HG03280 (cell line): Measurements from ENCODE around the gene GPR107.

Experiments
- ATAC-seq: cut with Tn5 transposase; IDR thresholded peaks from one replicate; pipeline ENCODE4 v1.9.1; 2021; ENCODE audit warnings: mild to moderate bottlenecking, moderate library complexity; ENCODE audit not compliant: unreplicated experiment

Gene GPR107

GRCh38 chr9:130179331-130179907 lies 125.7 kb downstream of the GPR107 start:
- no peak for ATAC-seq

GRCh38 chr9:130180516-130180915 lies 126.8 kb downstream of the GPR107 start:
- no peak for ATAC-seq

- ATAC-seq, result no peak
These were observed 128.1 kb downstream of the GPR107 start for GRCh38 chr9:130181678-130182380.

GRCh38 chr9:130182381-130182909 lies 128.7 kb downstream of the GPR107 start:
- ATAC-seq, result no peak

GRCh38 chr9:130183133-130183762 lies 129.5 kb downstream of the GPR107 start:
- ATAC-seq, result no peak

- no peak for ATAC-seq
These were observed 131.3 kb downstream of the GPR107 start for GRCh38 chr9:130185017-130185416.

- ATAC-seq, result no peak
These were observed 131.9 kb downstream of the GPR107 start for GRCh38 chr9:130185490-130186031.

- no peak for ATAC-seq
These were observed 132.3 kb downstream of the GPR107 start for GRCh38 chr9:130186051-130186450.

- ATAC-seq, result no peak
These were observed 133.3 kb downstream of the GPR107 start for GRCh38 chr9:130186839-130187522.

GRCh38 chr9:130187523-130187846 lies 133.8 kb downstream of the GPR107 start:
- ATAC-seq, result no peak

- ATAC-seq, result no peak
These were observed 135.3 kb downstream of the GPR107 start for GRCh38 chr9:130188860-130189481.
